GM23338 (cell line): ENCODE measurements around the gene ARHGEF16. TPM values are rescaled to one million over a fixed set of nuclear protein-coding genes. Genes with fewer than 3 reads are reported as not detected.

ENCODE experiments used
- ATAC-seq: fragments of 200-7000 bp; cut with Tn5 transposase; 3 replicates; pipeline ENCODE4 v1.9.1; 2020
- DNase-seq: peaks from one replicate; pipeline ENCODE4 v3.0.0-alpha.2; 2015; ENCODE audit warnings: low spot score
- H2AFZ ChIP-seq: fragments of 200-600 bp; sonication (generic); 2 replicates; pipeline ENCODE4 v1.8.0; 2016; ENCODE audit warnings: antibody characterized with exemption, mild to moderate bottlenecking, moderate library complexity
- H3F3A ChIP-seq: fragments of 200-600 bp; sonication (generic); replicated peaks from 2 replicates; pipeline ENCODE4 v1.8.0; 2017; ENCODE audit warnings: antibody characterized with exemption, mixed run types, low read depth
- H3K27ac ChIP-seq: fragments of 200-600 bp; sonication (generic); 2 replicates; pipeline ENCODE4 v1.6.1; 2016; ENCODE audit warnings: low read depth
- H3K27me3 ChIP-seq: fragments of 200-600 bp; sonication (generic); 2 replicates; pipeline ENCODE4 v1.8.0; 2016; ENCODE audit warnings: mild to moderate bottlenecking, mixed run types, moderate library complexity; ENCODE audit not compliant: insufficient read depth
- H3K36me3 ChIP-seq: fragments of 200-600 bp; sonication (generic); 2 replicates; pipeline ENCODE4 v1.8.0; 2016; ENCODE audit warnings: mild to moderate bottlenecking; ENCODE audit not compliant: insufficient read depth
- H3K4me1 ChIP-seq: fragments of 200-600 bp; sonication (generic); 2 replicates; pipeline ENCODE4 v1.8.0; 2016; ENCODE audit warnings: mild to moderate bottlenecking, moderate library complexity; ENCODE audit not compliant: insufficient read depth
- H3K4me2 ChIP-seq: fragments of 200-600 bp; sonication (generic); 2 replicates; pipeline ENCODE4 v1.7.1; 2017; ENCODE audit warnings: mixed run types
- H3K4me3 ChIP-seq: fragments of 200-600 bp; sonication (generic); 2 replicates; pipeline ENCODE4 v1.6.1; 2016; ENCODE audit warnings: mixed run types
- H3K79me2 ChIP-seq: fragments of 200-600 bp; sonication (generic); replicated peaks from 2 replicates; pipeline ENCODE4 v1.8.0; 2017; ENCODE audit warnings: mild to moderate bottlenecking; ENCODE audit not compliant: insufficient read depth
- H3K9me2 ChIP-seq: fragments of 200-600 bp; sonication (generic); 2 replicates; pipeline ENCODE4 v1.8.0; 2017; ENCODE audit not compliant: insufficient read depth
- H4K20me1 ChIP-seq: fragments of 200-600 bp; sonication (generic); replicated peaks from 2 replicates; pipeline ENCODE4 v1.8.0; 2017; ENCODE audit warnings: mild to moderate bottlenecking; ENCODE audit not compliant: insufficient read depth
- H3K27ac Mint-ChIP-seq: 2 replicates; pipeline ENCODE4 v1.8.0; 2020; ENCODE audit warnings: inconsistent platforms, mild to moderate bottlenecking, moderate library complexity, mixed read lengths
- H3K27me3 Mint-ChIP-seq: 3 replicates; pipeline ENCODE4 v1.8.0; 2022; ENCODE audit warnings: low read depth, mild to moderate bottlenecking, moderate library complexity, mixed read lengths, inconsistent platforms; ENCODE audit not compliant: insufficient read depth, poor library complexity
- H3K36me3 Mint-ChIP-seq: 3 replicates; pipeline ENCODE4 v1.8.0; 2021; ENCODE audit warnings: low read depth, mild to moderate bottlenecking, inconsistent platforms, moderate library complexity, mixed read lengths
- H3K4me1 Mint-ChIP-seq: 3 replicates; pipeline ENCODE4 v1.8.0; 2020; ENCODE audit warnings: mild to moderate bottlenecking, inconsistent platforms, mixed read lengths
- H3K4me3 Mint-ChIP-seq: 3 replicates; pipeline ENCODE4 v1.8.0; 2021; ENCODE audit warnings: moderate library complexity, mild to moderate bottlenecking, inconsistent platforms, mixed read lengths
- H3K9me3 Mint-ChIP-seq: 3 replicates; pipeline ENCODE4 v1.8.0; 2020; ENCODE audit warnings: moderate library complexity, mild to moderate bottlenecking, inconsistent platforms, mixed read lengths
- CTCF ChIP-seq, 2 experiments: fragments of 200-600 bp in 1 of 2; sonication (generic) in 1 of 2; conservative IDR thresholded peaks; 2 replicates each; pipeline versions ENCODE4 v1.5.1 to v1.6.1; 2016 to 2017; ENCODE audit warnings: antibody characterized with exemption in 2 of 2, low read depth in 2 of 2, mild to moderate bottlenecking in 2 of 2, moderate library complexity in 1 of 2
- ETS1 ChIP-seq: IDR thresholded peaks from 2 replicates; pipeline ENCODE4 v1.6.1; 2016; ENCODE audit warnings: antibody characterized with exemption
- EZH2 ChIP-seq: fragments of 200-600 bp; sonication (generic); IDR thresholded peaks from one replicate; pipeline ENCODE4 v1.8.0; 2017; ENCODE audit warnings: antibody characterized with exemption, mild to moderate bottlenecking, low read depth; ENCODE audit not compliant: unreplicated experiment
- EZH2phosphoT487 ChIP-seq: fragments of 200-600 bp; sonication (generic); IDR thresholded peaks from one replicate; pipeline ENCODE4 v1.8.1; 2018; ENCODE audit warnings: antibody characterized with exemption; ENCODE audit not compliant: unreplicated experiment
- NANOG ChIP-seq: IDR thresholded peaks from 2 replicates; pipeline ENCODE4 v1.6.1; 2016; ENCODE audit warnings: antibody characterized with exemption, borderline replicate concordance
- POLR2AphosphoS5 ChIP-seq: IDR thresholded peaks from 2 replicates; pipeline ENCODE4 v1.6.1; 2016; ENCODE audit warnings: antibody characterized with exemption, low read depth
- STAT1 ChIP-seq: IDR thresholded peaks from one replicate; pipeline ENCODE4 v1.6.1; 2016; ENCODE audit warnings: antibody characterized with exemption; ENCODE audit not compliant: unreplicated experiment
- ZNF114 ChIP-seq: fragments of 250-450 bp; sonication (Bioruptor Pico); IDR thresholded peaks from 2 replicates; pipeline ENCODE4 v1.5.0; 2020; ENCODE audit warnings: mild to moderate bottlenecking, moderate library complexity
- ZNF331 ChIP-seq: fragments of 250-450 bp; sonication (Bioruptor Pico); IDR thresholded peaks from 2 replicates; pipeline ENCODE4 v1.5.0; 2020; ENCODE audit warnings: low read depth, mild to moderate bottlenecking, moderate library complexity
- polyA plus RNA-seq: library from polyadenylated mRNA; unstranded; fragments of >200 nt; fragmentation: Nextera tagmentation; extraction: Ambion mirVana; gene quantifications from 2 replicates; pipeline ENCODE4 v1.2.1, GENCODE V29; 2016
- total RNA-seq: library from RNA; depleted of rRNA; stranded (reverse); fragments of >200 nt; shearing (Covaris generic); gene quantifications from 2 replicates; pipeline ENCODE4 v1.2.3, GENCODE V29; 2014
- TF ChIP-seq, protein P1 (sequence below): IDR thresholded peaks from one replicate; pipeline ENCODE4 v1.6.1; 2018; ENCODE audit warnings: antibody characterized with exemption; ENCODE audit not compliant: unreplicated experiment

Gene ARHGEF16
- total and polyA plus RNA-seq, 2 experiments from 2014 or later = 12.2 to 29.3 TPM

DNA sequence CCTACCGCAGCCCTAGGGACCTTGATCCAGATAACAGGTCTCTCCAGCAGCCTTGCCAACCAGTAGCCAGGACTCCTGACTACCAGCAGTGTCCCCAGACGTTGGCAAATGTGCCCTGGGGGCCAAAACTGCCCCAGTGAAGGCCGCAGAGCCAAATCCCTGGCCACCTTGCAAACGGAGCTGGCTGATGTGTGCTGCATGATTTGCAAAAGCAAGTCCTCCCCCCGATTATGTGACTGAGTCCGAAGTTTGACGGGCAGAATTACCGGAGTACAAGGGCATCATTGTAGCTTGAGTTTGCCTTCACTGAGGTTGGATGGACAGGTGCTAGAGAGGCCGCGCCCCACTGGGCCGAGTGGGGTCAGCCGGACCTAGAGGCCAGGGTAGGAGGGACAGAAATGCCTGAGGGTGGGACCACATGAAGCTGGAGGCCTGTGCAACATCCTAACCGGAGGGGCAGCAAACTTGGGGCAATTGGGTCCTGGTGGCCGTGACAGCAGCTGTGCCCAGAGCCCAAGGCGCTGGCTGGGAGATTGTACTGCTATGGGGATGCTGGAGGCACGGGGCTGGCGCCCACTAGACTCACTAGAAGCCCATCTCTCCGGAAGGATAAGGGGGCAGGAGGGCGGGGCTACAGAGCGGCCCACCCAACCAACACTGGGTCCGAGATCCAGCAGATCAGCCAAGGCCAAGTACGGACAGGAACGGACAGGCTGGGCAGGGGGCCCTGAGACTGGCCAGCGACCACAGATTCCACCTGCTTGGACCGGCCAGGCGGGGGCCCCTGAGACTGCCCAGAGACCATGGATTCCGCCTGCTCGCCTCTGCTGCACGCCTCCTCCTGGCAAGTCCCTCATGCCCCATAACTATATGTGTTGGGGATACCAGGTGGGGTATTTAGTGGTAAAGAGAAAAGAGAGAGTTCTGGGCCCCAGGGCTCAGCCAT is 2.8 kb downstream of the ARHGEF16 start:
- Mint-ChIP-seq H3K27ac (no peak overlapping the region), H3K4me1 (peaks cover 24% of the 10 kb centered on the region), H3K27me3 (peaks cover 12% of the 10 kb centered on the region), H3K36me3 (peaks cover 6% of the 10 kb centered on the region; the same call in 1 of the 3 replicates), H3K9me3 (no peaks in the 10 kb centered on the region; the same call in 2 of the 3 replicates), H3K4me3 (no peak overlapping the region)
- Histone ChIP-seq H3K27me3 (no peaks in the 10 kb centered on the region), H4K20me1 (no peaks in the 10 kb centered on the region), H3K36me3 (no peaks in the 10 kb centered on the region), H3K9me2 (no peaks in the 10 kb centered on the region), H3F3A (peaks cover 17% of the 10 kb centered on the region), H3K79me2 (peaks cover 19% of the 10 kb centered on the region; the same call in 1 of the 2 replicates), H3K4me3 (no peak overlapping the region), H3K4me1 (peaks cover 18% of the 10 kb centered on the region; the same call in 1 of the 2 replicates), H2AFZ (no peak overlapping the region), H3K27ac (no peak overlapping the region), H3K4me2 (no peak overlapping the region)
- DNase-seq (no peak), ATAC-seq (no peak)
- no peak for TF ChIP-seq ZNF114
- TF ChIP-seq POLR2AphosphoS5 = no peak
- no peak for TF ChIP-seq EZH2
- no peak for TF ChIP-seq EZH2phosphoT487
- TF ChIP-seq ZNF331 (CRISPR knock-in tag) = no peak
- no peak for TF ChIP-seq STAT1
- no peak for TF ChIP-seq CTCF (conservative IDR thresholded peaks at IDR 0.05; ENCODE audit: low read depth in 2 of 2)
- no peak for TF ChIP-seq ETS1
- TF ChIP-seq NANOG = no peak
- TF ChIP-seq, protein P1, sequence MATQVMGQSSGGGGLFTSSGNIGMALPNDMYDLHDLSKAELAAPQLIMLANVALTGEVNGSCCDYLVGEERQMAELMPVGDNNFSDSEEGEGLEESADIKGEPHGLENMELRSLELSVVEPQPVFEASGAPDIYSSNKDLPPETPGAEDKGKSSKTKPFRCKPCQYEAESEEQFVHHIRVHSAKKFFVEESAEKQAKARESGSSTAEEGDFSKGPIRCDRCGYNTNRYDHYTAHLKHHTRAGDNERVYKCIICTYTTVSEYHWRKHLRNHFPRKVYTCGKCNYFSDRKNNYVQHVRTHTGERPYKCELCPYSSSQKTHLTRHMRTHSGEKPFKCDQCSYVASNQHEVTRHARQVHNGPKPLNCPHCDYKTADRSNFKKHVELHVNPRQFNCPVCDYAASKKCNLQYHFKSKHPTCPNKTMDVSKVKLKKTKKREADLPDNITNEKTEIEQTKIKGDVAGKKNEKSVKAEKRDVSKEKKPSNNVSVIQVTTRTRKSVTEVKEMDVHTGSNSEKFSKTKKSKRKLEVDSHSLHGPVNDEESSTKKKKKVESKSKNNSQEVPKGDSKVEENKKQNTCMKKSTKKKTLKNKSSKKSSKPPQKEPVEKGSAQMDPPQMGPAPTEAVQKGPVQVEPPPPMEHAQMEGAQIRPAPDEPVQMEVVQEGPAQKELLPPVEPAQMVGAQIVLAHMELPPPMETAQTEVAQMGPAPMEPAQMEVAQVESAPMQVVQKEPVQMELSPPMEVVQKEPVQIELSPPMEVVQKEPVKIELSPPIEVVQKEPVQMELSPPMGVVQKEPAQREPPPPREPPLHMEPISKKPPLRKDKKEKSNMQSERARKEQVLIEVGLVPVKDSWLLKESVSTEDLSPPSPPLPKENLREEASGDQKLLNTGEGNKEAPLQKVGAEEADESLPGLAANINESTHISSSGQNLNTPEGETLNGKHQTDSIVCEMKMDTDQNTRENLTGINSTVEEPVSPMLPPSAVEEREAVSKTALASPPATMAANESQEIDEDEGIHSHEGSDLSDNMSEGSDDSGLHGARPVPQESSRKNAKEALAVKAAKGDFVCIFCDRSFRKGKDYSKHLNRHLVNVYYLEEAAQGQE = no peak
